NOMO-1 (cell line): Measurements from ENCODE around the gene ZCCHC4.
A peak's percentile ranks its signal among the peaks of the same experiment; 100 is the strongest.
"Not testable (repeated sequence)": the region's sequence is repeated elsewhere in the genome, so short reads cannot be mapped to it uniquely, and the experiment has no call there.

ENCODE experiments used
- DNase-seq, 2 experiments: peaks; one replicate each; lab custom pipeline; 2025; ENCODE audit not compliant: unreplicated experiment in 2 of 2; lab: John Stamatoyannopoulos, UW

ZCCHC4 gene

DNA sequence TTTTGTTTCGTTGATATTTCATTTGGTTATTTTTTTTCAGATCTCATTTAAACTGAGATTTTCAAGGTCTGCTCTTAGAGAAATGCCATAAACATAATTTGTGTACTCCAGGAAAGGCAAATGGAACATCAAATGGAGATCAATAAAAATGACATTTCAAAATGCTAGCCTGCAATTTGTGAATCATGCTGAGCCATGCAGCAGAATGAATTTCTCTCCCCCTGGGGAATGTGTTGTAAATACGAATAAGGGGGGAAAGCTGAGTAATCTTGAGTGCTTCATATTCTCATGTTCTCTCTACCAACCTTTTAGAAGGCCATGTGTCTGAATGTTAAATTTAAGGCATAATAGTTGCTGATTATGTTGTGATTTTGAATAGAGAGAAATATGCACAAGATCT lies 7.8 kb downstream of the ZCCHC4 start:
- no peak for DNase-seq

DNA sequence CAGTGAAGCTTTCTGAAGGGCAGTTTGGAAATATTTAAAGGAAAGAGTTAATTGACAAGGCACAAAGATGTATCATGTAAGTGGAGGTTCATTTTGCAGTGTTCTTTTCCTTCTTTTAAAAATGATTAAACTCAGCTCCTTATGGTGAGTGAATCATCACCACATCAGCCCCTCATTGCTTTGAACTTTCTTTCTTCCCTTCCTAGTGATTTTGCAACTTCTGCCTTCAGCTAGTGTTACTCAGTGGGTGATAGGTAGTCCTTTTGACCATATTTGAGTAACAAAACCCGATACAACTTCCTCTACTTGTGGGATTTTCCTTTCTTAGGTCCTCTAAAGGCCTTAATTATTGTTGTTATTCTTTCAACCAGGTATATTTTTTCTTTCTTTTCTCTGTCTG lies 8.2 kb downstream of the ZCCHC4 start:
- peak; percentile 68 to 94 for DNase-seq

DNA sequence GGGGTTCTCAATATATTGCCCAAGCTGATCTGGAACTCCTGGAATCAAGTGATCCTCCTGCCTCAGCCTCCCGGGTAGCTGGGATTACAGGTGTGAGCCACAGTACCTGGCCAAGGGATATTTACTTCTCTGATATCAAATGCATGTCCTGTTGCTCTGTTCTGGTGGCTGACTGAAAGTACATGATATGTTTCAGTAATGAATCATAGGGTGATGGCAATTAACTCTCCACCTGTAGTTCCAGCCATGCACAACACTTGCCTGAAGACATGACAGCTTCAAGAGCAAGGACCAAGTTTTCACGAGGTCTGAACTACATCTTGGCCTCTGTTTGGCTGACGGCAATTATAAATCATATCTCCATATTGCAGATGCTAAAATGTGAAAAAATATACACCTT lies 9.1 kb downstream of the ZCCHC4 start:
- DNase-seq: no peak

DNA sequence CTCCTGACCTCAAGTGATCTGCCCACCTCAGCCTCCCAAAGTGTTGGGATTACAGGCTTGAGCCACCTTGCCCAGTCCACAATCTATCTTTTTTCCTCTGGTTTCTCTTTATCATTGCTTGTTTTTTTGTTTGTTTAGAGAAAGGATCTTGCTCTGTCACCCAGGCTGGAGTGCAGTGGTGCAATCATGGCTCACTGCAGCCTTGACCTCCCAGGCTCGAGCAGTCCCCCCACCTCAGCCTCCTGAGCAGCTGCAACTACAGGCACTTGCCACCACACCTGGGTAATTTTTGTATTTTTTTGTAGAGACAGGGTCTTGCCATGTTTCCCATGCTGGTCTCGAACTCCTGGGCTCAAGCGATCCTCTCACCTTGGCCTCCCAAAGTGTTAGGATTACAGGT lies 15.9 kb downstream of the ZCCHC4 start:
- DNase-seq: not testable (repeated sequence)

DNA sequence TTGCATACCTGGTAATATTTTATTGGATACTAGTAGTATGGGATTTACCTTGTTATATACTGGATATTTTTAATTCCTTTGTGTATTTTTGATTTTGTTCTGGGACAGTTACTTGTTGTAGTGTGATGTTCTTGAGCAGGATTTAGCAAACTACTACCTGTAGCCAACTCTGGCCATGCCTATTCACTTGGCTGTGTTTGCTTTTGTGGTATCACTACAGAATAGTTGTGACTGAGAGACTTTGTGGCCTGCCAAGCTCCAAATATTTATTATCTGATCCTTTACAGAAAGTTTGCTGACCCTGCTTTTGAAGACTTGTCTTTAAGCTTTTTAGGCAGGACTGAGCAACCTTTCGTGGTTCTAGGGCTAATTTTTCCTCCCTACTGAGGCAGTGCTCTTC lies 17.8 kb downstream of the ZCCHC4 start:
- no peak for DNase-seq

DNA sequence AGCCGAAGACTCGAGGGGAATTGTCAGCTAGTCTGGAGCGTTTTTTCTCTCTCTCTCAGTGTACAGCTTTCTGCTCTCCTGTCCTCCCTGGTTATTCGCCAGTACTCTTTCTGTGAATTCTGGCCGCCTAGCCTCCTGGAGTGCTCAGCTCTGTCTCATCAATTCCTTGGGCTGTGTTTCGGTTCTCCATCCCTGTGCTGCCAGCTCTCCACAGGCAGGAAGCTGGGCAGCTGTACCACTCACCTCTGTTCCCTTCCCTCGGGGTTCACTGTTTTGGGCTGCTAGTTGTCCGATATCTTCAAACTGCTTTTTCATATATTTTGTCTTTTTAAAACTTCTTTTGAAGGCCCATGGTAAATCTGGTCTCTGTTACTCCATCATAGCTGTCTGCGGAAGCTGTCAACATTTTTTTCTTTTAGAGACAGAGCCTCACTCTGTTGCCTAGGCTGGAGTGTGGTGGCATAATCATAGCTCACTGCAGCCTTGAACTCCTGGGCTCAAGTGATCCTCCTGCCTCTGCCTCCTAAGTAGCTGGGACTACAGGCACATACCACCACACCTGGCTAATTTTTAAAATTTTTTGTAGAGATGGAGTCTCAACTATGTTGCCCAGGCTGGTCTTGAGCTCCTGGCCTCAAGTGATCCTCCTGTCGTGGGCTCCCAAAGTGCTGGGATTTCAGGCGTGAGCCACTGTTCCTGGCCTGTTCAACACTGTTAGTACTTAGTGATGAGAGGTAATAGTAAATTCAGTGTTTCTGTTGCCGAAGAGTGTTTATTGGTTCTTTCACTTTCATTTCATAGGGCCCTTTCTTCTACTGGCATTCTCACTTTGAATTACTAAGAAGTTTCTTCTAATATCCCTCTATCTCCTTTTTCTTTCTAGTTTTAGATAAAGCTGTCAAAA lies 18.6 kb downstream of the ZCCHC4 start:
- no peak for DNase-seq

DNA sequence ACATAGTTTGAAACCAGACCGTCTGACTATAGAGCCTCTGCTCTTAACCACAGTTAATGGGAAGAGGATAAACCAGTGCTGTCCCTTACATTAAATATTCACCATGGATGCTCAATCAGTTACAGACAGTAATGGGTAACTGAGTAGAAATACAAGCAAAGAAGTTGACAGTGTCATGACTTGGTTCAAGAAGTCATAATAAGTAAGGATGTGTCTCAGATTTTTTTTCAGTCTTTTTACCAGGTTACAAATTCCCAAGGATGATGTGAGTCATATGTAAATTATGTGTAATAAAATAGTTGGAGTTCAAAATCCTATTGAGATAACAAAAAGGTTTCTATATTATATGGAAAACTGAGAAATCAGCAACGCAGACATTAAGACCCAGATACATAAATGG lies 31.1 kb downstream of the ZCCHC4 start:
- no peak for DNase-seq

DNA sequence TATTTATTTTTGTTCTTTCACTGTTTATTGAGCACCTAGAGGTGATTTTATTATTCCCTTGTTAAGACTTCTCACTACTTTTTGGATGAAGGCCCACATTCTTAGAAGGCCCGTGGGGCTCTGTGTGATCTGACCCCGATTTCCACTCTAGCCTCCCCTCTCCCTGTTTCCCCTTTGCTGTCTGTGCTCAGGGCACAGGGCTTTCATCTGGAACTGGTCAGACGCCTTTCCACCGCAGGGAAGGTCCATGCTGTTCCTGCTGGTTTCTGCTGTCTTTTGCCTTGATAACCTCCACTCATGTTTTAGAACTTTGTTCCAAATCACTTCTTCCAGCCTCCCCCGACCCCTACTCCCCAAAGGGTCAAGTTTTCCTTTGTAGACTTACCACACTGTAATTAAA lies 33.2 kb downstream of the ZCCHC4 start:
- no peak for DNase-seq

DNA sequence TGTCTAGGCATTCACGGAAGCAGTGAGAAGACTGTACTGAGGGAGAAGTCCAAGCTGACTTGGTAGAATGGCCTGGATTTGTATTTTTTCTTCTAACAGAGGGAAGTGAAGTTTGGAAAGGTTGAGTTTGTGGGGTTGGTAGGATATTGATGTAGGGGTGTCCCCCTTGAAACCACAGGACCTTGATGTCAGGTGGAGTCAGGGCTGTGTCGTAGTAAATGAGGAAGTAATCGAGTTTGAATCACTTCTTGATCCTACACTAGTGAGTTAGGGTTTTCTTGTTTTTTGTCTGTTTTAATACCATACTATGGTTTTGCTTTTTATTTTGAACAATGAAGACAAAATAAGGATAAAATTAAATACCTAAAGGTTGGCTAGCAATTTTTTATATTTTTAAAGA lies 34.3 kb downstream of the ZCCHC4 start:
- peak in 1 of 2 experiments; percentile 15 for DNase-seq

DNA sequence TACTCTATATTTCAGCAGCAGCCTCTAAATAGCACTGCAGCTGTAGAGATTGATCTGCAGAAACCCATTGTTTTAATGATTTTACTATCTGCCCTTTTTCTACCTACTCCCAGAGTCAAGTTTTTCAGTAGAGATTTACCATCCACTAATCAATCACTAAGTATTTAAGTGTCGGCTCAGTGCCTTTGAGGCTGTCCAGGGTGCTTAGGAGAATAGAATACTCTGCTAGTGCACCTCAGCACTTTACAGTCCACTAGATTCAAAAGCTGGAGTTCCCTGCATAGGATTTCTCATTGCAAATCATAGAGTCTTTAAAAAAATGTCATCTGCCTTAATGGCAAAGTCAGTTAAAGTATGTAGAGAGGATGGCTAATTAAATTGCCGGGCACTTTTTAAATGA lies 34.9 kb downstream of the ZCCHC4 start:
- no peak for DNase-seq

DNA sequence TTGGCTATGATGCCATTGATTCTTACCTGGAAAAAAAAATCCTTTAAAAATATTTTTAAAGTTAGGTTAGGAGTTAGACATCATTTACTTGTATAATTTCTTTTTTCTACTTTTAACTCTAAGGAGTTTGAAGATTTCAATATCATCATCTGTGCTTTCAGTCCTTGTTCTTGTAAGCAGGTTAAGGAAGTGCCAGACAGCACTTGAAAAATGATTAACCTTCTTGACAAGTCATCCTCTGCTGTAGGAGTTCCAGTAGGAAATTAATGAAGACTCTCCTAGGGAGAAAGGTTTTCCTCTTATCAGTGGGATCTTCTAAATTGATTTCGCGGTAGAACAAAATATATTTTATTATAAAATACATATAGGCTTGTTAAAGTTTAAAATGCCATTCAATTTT lies 35.4 kb downstream of the ZCCHC4 start:
- DNase-seq: no peak

DNA sequence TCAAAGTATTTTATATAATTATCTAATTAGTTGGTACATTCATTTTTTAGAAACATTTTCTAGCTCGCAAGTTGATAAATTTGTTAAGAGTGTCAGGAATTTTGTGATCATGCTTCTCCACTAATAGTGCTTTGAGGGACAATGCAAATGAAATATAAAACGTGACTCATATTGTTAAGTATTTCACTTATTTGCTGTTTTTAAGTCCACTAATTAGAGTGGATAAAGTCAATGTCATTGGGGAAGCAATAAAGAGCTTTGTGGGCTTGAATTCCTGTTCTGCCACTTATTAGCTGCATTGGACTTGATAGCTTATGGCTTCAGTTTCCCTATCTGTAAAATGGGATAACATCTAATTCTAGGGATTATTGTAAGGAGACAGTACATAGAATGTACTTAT lies 38.0 kb downstream of the ZCCHC4 start:
- DNase-seq: no peak

DNA sequence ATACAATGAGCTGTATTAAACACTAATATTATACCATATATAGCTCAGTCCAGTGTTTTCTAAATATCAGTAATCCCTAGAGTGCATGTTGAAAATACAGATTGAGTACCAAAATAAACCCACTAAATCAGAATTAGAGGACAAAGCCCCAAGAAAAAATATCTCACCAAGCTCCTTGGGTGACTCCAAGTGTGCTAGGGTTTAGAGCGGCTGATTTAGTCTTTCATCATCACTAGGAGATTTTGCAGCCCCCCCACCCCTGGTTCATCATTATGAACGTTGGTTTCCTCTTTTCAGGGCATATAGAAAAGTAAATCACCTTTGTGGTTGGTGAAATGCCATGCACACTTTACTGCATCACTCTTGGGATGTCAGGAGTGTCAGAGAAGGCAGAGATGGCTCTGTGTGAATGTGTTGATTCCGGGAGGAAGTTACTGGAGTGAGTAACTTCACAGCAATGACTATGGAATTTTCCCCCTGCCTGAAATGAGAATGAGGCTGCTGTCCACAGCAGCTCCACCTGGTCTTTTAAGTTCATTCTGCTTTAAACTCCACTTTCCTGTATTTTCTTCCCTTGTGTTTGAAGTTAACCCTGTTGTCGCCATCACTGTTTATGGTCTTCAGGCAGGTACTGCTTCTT lies 39.3 kb downstream of the ZCCHC4 start:
- no peak for DNase-seq

DNA sequence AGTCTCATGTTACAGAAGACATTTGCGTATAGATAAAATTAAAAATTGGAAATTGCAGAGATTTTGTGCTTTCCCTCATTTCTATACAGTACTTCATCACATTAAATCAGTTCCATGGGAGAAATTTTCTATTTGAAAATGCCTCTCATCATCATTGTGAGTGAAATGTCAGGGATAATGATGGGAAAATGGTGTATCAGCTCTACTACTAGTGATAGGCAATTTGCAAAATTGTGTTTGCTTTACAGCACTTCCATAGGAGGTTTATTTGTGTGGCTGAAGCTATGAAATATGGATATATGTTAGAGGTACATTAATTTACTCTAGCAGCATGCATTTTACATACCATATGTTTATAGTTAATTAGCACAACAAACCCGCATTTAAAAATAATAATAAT lies 43.5 kb downstream of the ZCCHC4 start:
- no peak for DNase-seq

DNA sequence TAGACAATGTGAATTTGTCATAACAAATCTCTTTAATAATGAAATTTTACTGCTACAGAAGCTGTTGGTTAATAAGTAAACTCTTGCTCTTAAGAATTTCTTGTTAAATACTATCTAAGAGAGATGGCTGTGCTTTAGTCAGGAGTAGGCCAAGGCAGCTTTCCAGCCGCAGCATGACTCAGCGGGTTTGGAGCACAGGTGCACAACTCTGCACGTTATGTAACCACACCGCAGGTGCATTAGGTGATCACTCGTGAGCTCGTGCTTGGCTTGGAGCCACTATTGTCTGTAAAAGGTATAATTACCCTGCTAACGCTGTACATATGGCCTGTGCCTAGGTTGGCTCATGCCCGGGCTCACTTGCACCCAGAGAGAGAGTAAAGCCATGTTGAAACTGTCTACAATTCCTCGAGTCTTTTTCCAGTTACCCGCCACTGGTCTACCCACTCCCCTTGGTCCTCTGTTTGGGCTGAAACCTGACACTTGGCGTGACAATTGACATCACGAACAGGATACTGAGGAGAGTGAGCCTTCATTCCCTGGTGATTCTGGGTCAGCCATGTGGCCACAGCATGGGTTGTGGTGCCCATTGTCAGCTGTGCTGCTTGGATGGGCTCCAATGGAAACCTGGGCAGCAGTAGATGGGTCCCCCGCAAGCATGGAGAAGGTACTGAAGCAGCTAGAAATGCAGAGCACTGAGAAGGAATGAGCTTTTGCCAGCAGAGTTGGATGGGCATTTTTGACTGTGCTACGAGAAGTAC lies 46.1 kb downstream of the ZCCHC4 start:
- no peak for DNase-seq

DNA sequence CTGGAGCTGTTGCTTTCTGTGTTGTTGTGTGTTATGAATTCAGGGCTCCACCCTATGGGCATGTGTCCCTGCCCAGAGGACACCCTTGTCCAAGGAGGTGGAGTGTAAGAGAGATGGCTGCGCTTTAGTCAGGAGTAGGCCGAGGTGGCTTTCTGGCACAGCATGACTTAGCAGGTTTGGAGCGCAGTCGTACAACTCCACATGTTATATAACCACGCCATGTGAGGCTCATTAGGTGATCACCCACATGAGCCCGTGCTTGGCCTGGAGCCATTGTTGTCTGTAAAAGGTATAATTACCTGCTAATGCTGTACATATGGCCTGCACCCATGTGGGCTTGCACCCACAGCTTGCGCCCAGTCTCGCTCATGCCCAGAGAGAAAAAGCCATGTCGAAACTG lies 48.7 kb downstream of the ZCCHC4 start:
- no peak for DNase-seq

DNA sequence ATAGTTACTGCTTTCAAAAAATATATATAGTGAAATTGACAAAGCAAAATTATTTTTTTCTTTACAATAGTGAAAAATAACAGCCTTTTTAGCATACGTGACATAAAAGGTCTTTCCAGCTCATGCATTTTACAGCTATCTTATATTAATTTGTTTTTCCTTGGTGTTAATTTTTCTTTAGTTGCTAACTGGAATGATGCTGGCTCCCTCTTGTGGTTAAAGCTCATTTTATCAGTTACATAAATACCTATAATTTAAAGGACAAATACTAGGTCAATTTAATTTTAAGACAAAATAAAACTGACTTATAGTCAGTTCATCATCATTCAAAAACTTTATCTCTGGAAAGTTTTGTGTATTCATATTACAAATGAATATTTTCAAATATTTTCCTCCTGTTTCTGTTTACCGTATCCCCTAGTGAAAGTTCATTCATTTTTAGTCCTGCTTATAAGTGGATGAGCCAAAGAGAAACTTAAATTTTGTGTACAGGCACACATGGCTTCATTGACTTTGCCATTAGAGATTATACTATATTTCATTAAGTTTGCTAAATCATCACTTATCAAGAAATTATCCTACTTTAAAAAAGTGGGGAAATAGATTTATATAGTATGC lies 54.5 kb downstream of the ZCCHC4 start:
- peak in 1 of 2 experiments; percentile 25 for DNase-seq

DNA sequence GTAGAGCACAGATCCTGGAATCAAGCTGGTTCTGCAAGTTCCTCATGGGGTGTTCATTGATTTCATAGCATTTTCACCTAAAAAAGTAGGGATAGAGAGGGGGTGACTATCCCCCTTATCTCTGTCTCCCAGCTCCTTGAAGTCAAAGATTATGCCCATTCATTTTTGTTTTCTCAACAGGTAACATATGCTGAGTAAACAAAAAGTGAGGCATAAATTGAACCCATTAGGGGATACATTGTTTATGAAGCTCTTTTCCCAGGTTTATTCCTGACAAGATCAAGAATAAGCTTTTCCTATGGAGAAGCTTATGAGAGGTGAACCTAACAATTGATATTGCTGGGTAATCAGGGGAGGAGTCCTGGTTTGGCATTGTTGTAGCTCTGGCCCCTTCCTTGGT lies 55.3 kb downstream of the ZCCHC4 start:
- no peak for DNase-seq

DNA sequence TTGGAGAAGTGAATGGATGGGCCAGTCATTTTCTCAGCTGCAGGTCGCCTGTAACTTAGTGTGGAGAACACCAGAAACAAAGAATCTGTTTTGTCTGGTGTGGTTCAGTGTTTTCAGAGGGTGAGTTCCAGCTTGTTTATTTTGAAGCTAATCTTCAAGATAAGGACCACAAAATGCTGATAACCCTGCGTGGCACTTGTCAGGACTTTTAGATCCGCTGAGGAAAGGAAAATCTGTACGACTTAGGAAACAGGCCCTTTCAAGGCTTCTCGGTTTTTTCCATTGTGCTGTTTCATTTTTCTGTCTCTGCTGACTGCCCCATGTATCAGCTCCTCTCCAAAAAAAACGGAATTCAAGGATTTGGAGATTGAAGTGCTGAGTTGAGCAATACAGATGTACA lies 55.7 kb downstream of the ZCCHC4 start:
- no peak for DNase-seq

DNA sequence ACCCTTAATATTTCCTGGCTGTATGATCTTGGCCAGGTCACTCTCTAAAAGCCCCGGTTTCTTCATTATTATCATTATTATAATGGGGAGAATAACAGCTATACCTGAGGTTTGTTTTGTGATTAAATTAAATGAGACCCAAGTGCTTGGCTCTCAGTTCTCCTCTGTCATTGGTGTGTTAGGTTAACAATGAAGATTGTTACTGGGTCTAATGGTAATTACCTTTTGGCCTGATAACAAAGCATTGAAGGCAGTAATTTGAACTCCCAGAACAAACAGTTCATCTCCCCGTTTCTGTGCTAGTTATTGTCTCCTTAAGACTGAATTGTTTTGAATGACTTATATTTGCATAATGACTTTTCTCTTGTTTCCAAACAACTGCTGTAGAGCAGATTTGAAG lies 57.7 kb downstream of the ZCCHC4 start:
- no peak for DNase-seq

DNA sequence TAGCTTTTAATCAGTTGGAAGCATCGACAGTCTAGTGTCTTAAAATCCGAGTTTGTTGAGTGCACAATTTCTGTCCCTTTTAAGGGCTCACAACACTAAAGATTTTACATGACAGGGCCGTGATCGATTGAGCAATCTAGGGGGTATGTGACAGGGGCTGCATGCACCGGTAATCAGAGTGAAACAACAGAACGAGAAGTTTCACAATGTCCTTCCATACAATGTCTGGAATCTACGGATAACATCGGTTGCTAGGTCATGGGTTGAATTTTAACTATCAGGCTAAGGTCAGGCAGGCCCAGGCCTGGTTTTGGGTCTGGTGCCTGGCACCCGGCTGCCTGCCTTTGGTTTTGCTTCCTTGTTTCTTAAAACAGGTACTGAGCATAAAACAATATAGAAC lies 60.0 kb downstream of the ZCCHC4 start:
- DNase-seq: not testable (repeated sequence)
